GM21737 (cell line): ENCODE results near the gene EBNA1BP2.
"Not testable (repeated sequence)": the region's sequence is repeated elsewhere in the genome, so short reads cannot be mapped to it uniquely, and the experiment has no call there.

ENCODE experiments used
- ATAC-seq: cut with Tn5 transposase; IDR thresholded peaks from one replicate; pipeline ENCODE4 v1.9.1; 2021; ENCODE audit warnings: mild to moderate bottlenecking, moderate library complexity; ENCODE audit not compliant: unreplicated experiment

EBNA1BP2 gene

GRCh38 chr1:43174873-43175272, 2.8 kb upstream of the EBNA1BP2 start:
- ATAC-seq: no peak

- peak; percentile 49 for ATAC-seq
These were observed 460 bp upstream of the EBNA1BP2 start for GRCh38 chr1:43172527-43172972.

- peak; percentile 18 for ATAC-seq
These were observed 696 bp downstream of the EBNA1BP2 start for GRCh38 chr1:43171312-43171875.

GRCh38 chr1:43165765-43166164, 6.3 kb downstream of the EBNA1BP2 start:
- no peak for ATAC-seq

GRCh38 chr1:43165162-43165561, 6.9 kb downstream of the EBNA1BP2 start:
- ATAC-seq: no peak

GRCh38 chr1:43156026-43156425, 16.1 kb downstream of the EBNA1BP2 start:
- no peak for ATAC-seq

GRCh38 chr1:43153443-43153842, 18.6 kb downstream of the EBNA1BP2 start:
- no peak for ATAC-seq

GRCh38 chr1:43152866-43153265, 19.2 kb downstream of the EBNA1BP2 start:
- no peak for ATAC-seq

- no peak for ATAC-seq
These were observed 22.2 kb downstream of the EBNA1BP2 start for GRCh38 chr1:43149889-43150288.

- ATAC-seq: no peak
These were observed 24.3 kb downstream of the EBNA1BP2 start for GRCh38 chr1:43147625-43148327.

GRCh38 chr1:43144237-43144636, 27.9 kb downstream of the EBNA1BP2 start:
- no peak for ATAC-seq

- no peak for ATAC-seq
These were observed 28.6 kb downstream of the EBNA1BP2 start for GRCh38 chr1:43143441-43143888.

GRCh38 chr1:43140583-43140982, 31.5 kb downstream of the EBNA1BP2 start:
- ATAC-seq: no peak

- ATAC-seq: no peak
These were observed 32.1 kb downstream of the EBNA1BP2 start for GRCh38 chr1:43140010-43140409.

GRCh38 chr1:43139295-43139694, 32.8 kb downstream of the EBNA1BP2 start:
- not testable (repeated sequence) for ATAC-seq

GRCh38 chr1:43137445-43138052, 34.5 kb downstream of the EBNA1BP2 start:
- ATAC-seq: no peak

- no peak for ATAC-seq
These were observed 36.0 kb downstream of the EBNA1BP2 start for GRCh38 chr1:43135857-43136781.

GRCh38 chr1:43134640-43135039, 37.5 kb downstream of the EBNA1BP2 start:
- no peak for ATAC-seq

- ATAC-seq: no peak
These were observed 38.0 kb downstream of the EBNA1BP2 start for GRCh38 chr1:43134068-43134467.

- ATAC-seq: no peak
These were observed 42.7 kb downstream of the EBNA1BP2 start for GRCh38 chr1:43129426-43129825.

GRCh38 chr1:43128816-43129215, 43.3 kb downstream of the EBNA1BP2 start:
- no peak for ATAC-seq
